ENCODE measurements around the gene SGPP1. TPM values are rescaled to one million over a fixed set of nuclear protein-coding genes. Genes with fewer than 3 reads are reported as not detected.

Gene SGPP1
- polyA plus RNA-seq, 3 donors: 3.3 to 13.3 (median 7.6) TPM

Small RNA genes lying within 50 kb of the gene (small RNA-seq; reads per million reads assigned to genes)
- not detected for gene AL161670.1 (ENCODE audit: insufficient read length, low read depth)
- gene RF00012 (ENCODE audit: insufficient read length, low read depth): not detected
- gene RNU7-116P (ENCODE audit: insufficient read length, low read depth): not detected

Other genes with a start within 250 kb of the SGPP1 start
- 10 to 100 TPM in 2 of 3 donors, 1 to 10 TPM in 1; 8.9 to 26.3 (median 15.1) TPM for gene PPP2R5E, start 184.7 kb downstream of the SGPP1 start, polyA plus RNA-seq
- gene WDR89, start 86.2 kb downstream of the SGPP1 start, polyA plus RNA-seq: 1 to 10 TPM; 2.1 to 3.6 (median 2.2) TPM
- under 1 TPM; 0.06 to 0.46 (median 0.44) TPM for gene SYNE2, start 124.9 kb upstream of the SGPP1 start, polyA plus RNA-seq

Data from CD14-positive monocyte (primary cell).